GM12878 (cell line): ENCODE measurements around the gene PTPN21. TPM values are rescaled to one million over a fixed set of nuclear protein-coding genes. Genes with fewer than 3 reads are reported as not detected.

ENCODE experiments used
- BHLHE40 ChIP-seq, 2 experiments: fragments of 450-650 bp in 1 of 2; IDR thresholded peaks; 2 replicates each; pipeline ENCODE4 v1.6.1; 2011 to 2017; ENCODE audit warnings: low read depth in 2 of 2, borderline replicate concordance in 1 of 2, improper control_type of control experiment in 1 of 2, low read length in 1 of 2, mild to moderate bottlenecking in 1 of 2
- CEBPB ChIP-seq, 2 experiments: fragments of 150-350 bp in 1 of 2; IDR thresholded peaks; 2 replicates each; pipeline ENCODE4 v1.6.1; 2012 to 2014; ENCODE audit warnings: low read depth in 2 of 2, low read length in 2 of 2, borderline replicate concordance in 1 of 2, inconsistent platforms in 1 of 2
- E4F1 ChIP-seq: fragments of 450-650 bp; IDR thresholded peaks from 2 replicates; pipeline ENCODE4 v1.6.1; 2018; ENCODE audit warnings: borderline replicate concordance, mild to moderate bottlenecking; ENCODE audit not compliant: partially characterized antibody
- ETV6 ChIP-seq, 2 experiments: fragments of 450-650 bp in 1 of 2; IDR thresholded peaks in 1 of 2; conservative IDR thresholded peaks in 1 of 2; 2 replicates each; pipeline ENCODE4 v1.6.1; 2014; ENCODE audit warnings: antibody characterized with exemption in 1 of 2, borderline replicate concordance in 1 of 2, low read depth in 1 of 2, mild to moderate bottlenecking in 1 of 2, moderate library complexity in 1 of 2
- GATAD2B ChIP-seq: fragments of 450-650 bp; conservative IDR thresholded peaks from 2 replicates; pipeline ENCODE4 v1.6.1; 2017; ENCODE audit warnings: low read depth, mild to moderate bottlenecking, moderate library complexity
- HDAC6 ChIP-seq: fragments of 200-600 bp; sonication (generic); IDR thresholded peaks from one replicate; pipeline ENCODE4 v1.8.0; 2017; ENCODE audit warnings: antibody characterized with exemption; ENCODE audit not compliant: unreplicated experiment
- HSF1 ChIP-seq: fragments of 150-350 bp; IDR thresholded peaks from 2 replicates; pipeline ENCODE4 v1.6.1; 2014; ENCODE audit warnings: mild to moderate bottlenecking, low read depth, low read length
- IKZF1 ChIP-seq: fragments of 450-650 bp; conservative IDR thresholded peaks from 2 replicates; pipeline ENCODE4 v1.6.1; 2017; ENCODE audit warnings: antibody characterized with exemption, mild to moderate bottlenecking
- LARP7 ChIP-seq: fragments of 450-650 bp; IDR thresholded peaks from 2 replicates; pipeline ENCODE4 v1.6.1; 2017; ENCODE audit warnings: mild to moderate bottlenecking
- MAX ChIP-seq: IDR thresholded peaks from 2 replicates; pipeline ENCODE4 v1.6.1; 2012; ENCODE audit warnings: low read depth, low read length, improper control_type of control experiment
- MYC ChIP-seq: IDR thresholded peaks from 2 replicates; pipeline ENCODE4 v1.6.1; 2011; ENCODE audit warnings: mild to moderate bottlenecking, low read length, moderate library complexity, inconsistent platforms; ENCODE audit not compliant: insufficient read depth, insufficient replicate concordance, insufficient read length, severe bottlenecking
- NKRF ChIP-seq: fragments of 450-650 bp; conservative IDR thresholded peaks from 2 replicates; pipeline ENCODE4 v1.6.1; 2017; ENCODE audit warnings: mild to moderate bottlenecking, moderate library complexity
- NR2F1 ChIP-seq: fragments of 450-650 bp; conservative IDR thresholded peaks from 2 replicates; pipeline ENCODE4 v1.6.1; 2017; ENCODE audit warnings: mild to moderate bottlenecking
- NRF1 ChIP-seq: conservative IDR thresholded peaks from 2 replicates; pipeline ENCODE4 v1.6.1; 2011; ENCODE audit warnings: mild to moderate bottlenecking, low read depth, low read length, improper control_type of control experiment
- TAF1 ChIP-seq: IDR thresholded peaks from 2 replicates; pipeline ENCODE4 v1.6.1; 2011; ENCODE audit warnings: mild to moderate bottlenecking, low read depth, low read length, borderline replicate concordance
- TCF12 ChIP-seq: IDR thresholded peaks from 2 replicates; pipeline ENCODE4 v1.6.1; 2011; ENCODE audit warnings: low read depth, mild to moderate bottlenecking, low read length
- polyA plus RNA-seq, 11 experiments: library from polyadenylated mRNA; depleted of rRNA in 4 of 11; unstranded in 6 of 11; stranded (reverse) in 5 of 11; fragments of >200 nt; fragmentation: Nextera tagmentation in 4 of 11; fragmentation: Illumina TruSeq in 1 of 11; extraction: Ambion mirVana in 4 of 11; extraction: Trizol in 1 of 11; gene quantifications; 1 replicate in 1 of 11; 2 replicates in 10 of 11; pipeline versions ENCODE4 v1.2.1 to v1.2.3, GENCODE V29; 2011 to 2016; ENCODE audit warnings: inconsistent platforms in 2 of 11, missing spikeins in 2 of 11, low read depth in 1 of 11
- total RNA-seq, 4 experiments: library from RNA; depleted of rRNA in 3 of 4; stranded (reverse); fragments of >200 nt in 3 of 4; fragmentation: Illumina TruSeq in 1 of 4; extraction: Trizol in 1 of 4; gene quantifications; 2 replicates each; pipeline versions ENCODE4 v1.2.1 to v1.2.3, GENCODE V29; 2013 to 2021
- TF ChIP-seq, protein P1 (sequence below): IDR thresholded peaks from 2 replicates; pipeline ENCODE4 v1.6.1; 2012; ENCODE audit warnings: low read length, inconsistent platforms
- TF ChIP-seq, protein P2 (sequence below): IDR thresholded peaks from 2 replicates; pipeline ENCODE4 v1.6.1; 2011; ENCODE audit warnings: mild to moderate bottlenecking, low read depth, low read length, moderate library complexity; ENCODE audit not compliant: insufficient replicate concordance

Gene PTPN21
- total and polyA plus RNA-seq, 10 of the 15 experiments (the other 5 are each of a cell fraction or from before 2014, with no cell fraction given): 0.01 to 0.23 (median 0.04) TPM; not detected in 3

GRCh38 chr14:88562831-88563686, 8.3 kb upstream of the PTPN21 start, which contains the start of gene ZC3H14 (continued):
- TF ChIP-seq, protein P1, sequence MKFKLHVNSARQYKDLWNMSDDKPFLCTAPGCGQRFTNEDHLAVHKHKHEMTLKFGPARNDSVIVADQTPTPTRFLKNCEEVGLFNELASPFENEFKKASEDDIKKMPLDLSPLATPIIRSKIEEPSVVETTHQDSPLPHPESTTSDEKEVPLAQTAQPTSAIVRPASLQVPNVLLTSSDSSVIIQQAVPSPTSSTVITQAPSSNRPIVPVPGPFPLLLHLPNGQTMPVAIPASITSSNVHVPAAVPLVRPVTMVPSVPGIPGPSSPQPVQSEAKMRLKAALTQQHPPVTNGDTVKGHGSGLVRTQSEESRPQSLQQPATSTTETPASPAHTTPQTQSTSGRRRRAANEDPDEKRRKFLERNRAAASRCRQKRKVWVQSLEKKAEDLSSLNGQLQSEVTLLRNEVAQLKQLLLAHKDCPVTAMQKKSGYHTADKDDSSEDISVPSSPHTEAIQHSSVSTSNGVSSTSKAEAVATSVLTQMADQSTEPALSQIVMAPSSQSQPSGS: no peak
- TF ChIP-seq NR2F1 (0 out of 2 replicates have a peak, but pooled peaks have one; percentile 37), IKZF1 (peak; percentile 98), ETV6 (conservative IDR thresholded peaks at IDR 0.05 in 1 of 2, IDR thresholded peaks at IDR 0.05 in 1 of 2; ENCODE audit: borderline replicate concordance in 1 of 2, low read depth in 1 of 2) (no peak), LARP7 (peak; percentile 75; the same call in 1 of the 2 replicates), BHLHE40 (IDR thresholded peaks at IDR 0.05; ENCODE audit: borderline replicate concordance in 1 of 2, low read depth in 2 of 2, low read length in 1 of 2) (peak in 1 of 2 experiments; percentile 83; a peak in 2 of 4 replicates), CEBPB (IDR thresholded peaks at IDR 0.05; ENCODE audit: borderline replicate concordance in 1 of 2, low read depth in 2 of 2, low read length in 2 of 2) (no peak), HSF1 (no peak), MAX (no peak), HDAC6 (peak; percentile 65), MYC (no peak), TAF1 (peak; percentile 12; the same call in 1 of the 2 replicates), NRF1 (peak; percentile 93), NKRF (peak; percentile 64), TCF12 (peak; percentile 9; the same call in 1 of the 2 replicates), GATAD2B (peak; percentile 98), E4F1 (no peak)
- TF ChIP-seq, protein P2, sequence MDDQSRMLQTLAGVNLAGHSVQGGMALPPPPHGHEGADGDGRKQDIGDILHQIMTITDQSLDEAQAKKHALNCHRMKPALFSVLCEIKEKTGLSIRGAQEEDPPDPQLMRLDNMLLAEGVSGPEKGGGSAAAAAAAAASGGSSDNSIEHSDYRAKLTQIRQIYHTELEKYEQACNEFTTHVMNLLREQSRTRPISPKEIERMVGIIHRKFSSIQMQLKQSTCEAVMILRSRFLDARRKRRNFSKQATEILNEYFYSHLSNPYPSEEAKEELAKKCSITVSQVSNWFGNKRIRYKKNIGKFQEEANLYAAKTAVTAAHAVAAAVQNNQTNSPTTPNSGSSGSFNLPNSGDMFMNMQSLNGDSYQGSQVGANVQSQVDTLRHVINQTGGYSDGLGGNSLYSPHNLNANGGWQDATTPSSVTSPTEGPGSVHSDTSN: no peak
